HTERT RPE-1 (cell line): ENCODE measurements around the gene MRPL54.

ENCODE experiments used
- in situ Hi-C: fragments of 300-500 bp; cut with MboI; formaldehyde crosslinking; loops from 4 replicates; pipeline ENCODE4 v1.14.3; 2020; ENCODE audit warnings: low sequenced_read_pairs

The MRPL54 gene

DNA sequence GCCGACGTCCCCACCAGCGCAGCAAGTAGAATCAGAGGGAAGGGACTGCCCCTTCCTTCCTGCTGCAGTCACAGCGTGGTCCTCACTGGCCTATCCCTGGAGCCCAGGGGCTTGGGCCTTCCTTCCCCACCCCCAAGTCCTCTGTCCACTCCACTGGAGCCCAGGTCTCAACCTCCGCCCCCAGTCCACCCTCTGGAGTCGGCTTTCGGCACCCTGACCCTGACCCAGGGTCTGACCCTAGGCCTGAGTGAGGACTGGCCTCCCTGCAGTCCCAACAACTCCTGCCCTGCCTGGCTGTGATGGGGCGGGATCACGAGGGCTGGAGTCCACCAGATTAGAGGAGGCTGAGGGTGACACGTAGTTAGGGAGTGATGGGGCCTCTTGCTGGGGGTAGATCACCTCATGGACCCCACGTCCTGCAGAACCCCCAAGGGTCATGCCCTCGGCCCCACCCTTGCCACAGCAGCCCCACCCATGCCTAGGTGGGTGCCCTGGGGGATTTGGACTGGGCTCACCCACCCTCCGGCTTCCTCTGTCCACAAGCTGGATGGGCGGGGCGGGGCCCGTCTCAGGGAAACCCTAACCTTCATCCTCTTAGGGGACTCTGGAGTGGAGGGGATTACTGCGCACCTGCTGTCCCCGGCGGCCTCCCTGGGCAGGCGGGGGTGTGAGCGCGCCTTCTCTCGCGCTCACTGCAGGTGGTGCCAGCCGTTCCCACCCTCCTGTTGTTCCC is 5.7 kb downstream of the MRPL54 start:
- in situ Hi-C loops, result no loop called here

DNA sequence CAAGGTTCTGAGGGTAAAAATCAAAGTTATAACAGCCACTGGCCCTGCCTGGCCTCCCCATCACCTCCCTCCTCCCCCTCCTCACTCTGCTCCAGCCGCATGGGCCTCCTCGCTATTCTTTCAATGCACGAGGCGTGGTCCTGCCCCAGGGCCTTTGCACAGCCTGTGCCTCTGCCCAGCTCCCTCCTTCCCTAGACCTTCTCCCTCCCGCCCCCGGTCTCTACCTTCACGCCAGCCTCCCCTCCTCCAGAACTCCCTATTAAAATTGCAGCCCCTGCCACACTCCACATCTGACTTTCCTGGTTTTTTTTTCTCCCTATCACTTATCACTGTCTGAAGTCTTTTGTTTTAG is 6.2 kb downstream of the MRPL54 start:
- in situ Hi-C loops, result no loop called here

DNA sequence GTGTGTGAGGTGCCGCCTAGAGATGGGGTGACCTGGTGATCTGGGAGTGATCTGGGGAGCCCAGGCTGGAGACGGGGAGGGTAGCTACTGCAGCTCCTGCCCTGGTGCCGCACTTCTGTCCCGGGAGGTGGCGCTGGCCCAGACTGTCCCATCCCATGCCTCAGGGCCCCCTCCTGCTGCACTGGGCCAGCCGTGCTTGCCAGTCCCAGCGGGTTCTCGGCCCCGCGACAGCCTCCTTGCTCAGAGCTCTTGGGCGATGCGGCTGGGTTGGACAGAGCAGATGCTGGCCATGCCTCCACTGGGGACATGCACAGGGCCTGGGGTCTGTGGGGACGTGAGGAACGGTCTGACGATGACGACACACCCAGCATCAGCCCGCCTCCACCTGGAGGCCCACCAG is 7.0 kb downstream of the MRPL54 start:
- in situ Hi-C loops, result no loop called here

DNA sequence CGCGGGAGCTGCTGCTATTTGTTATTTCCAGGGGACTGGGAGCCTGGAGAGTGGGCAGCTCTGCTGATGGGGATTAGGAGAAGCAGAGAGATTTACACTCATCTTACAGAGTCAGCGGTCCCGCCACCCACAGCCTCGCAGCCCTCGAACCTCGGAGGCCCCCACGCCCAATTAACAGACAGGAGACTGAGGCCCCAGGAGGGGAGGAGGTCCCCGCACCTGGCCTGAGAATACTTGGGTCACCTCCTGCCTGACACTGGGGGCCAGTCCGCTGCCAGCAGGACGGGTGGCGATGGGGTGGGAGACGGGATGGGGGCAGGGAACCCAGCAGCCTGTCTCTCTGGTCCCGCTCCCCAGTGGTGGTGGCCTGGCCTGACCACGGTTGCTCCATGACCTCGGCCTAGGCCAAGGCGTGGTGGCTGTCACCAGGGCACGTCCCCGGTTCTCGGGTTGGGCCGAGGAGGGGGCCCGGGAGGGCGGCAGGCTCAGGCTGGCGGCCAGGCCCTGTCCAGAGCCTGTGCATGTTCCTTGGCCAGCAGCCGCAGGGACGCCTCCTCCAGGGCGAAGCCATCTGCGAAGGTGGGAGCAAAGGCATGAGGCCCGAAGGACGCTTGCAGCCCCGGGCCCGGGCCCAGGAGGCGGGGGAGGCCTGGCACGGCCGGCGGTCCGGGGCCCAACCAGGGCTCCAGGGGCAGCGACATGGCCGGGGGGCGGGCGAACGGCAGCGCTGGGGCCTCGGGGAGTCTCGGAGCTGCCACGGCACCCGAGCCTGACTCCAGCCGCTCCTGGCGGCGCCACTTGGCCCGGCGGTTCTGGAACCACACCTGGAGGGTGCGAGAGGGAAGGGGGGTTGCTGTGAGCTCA is 7.9 kb downstream of the MRPL54 start:
- in situ Hi-C loops, result no loop called here

DNA sequence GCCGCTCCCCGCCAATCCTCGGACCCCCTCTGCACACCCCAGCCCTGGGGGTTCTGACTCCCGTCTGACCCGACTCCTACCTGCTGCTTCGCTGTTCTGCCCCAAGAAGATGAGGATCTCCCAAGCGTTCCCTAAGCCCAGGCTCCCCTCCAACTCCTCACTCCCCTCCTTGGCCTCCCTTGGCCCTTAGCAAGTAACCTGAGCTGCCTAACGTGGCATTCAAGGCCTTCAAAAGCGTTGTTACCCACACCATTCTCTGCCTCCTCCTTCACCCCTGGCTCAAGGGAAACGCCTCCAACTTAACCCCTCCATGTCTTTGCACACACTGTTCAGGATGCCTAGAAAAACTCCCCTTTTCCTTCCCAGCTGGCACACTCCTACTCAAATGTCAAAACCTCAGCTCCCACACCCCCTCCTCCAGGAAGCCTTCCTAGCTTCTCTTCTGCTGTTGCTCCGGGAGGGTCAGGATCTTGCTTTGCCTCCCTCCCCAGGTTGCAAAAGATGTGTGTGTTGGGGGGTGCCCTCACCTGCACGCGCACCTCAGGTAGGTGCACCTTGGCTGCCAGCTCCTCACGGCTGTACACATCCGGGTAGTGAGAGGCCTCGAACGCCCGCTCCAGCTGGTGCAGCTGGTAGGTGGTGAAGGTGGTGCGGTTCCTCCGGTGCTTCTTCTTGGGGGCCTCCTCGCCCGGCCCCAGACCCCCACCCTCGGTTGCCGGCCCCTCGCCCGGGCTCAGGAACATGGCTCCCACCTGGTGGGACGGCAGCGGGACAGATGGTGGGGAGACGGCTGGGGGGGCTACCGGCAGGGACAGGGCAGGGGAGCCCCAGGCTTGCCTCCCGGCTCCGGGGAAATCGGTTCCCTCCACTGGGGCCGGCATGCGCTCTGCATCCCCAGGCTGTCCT is 8.8 kb downstream of the MRPL54 start:
- in situ Hi-C loops, result no loop called here

DNA sequence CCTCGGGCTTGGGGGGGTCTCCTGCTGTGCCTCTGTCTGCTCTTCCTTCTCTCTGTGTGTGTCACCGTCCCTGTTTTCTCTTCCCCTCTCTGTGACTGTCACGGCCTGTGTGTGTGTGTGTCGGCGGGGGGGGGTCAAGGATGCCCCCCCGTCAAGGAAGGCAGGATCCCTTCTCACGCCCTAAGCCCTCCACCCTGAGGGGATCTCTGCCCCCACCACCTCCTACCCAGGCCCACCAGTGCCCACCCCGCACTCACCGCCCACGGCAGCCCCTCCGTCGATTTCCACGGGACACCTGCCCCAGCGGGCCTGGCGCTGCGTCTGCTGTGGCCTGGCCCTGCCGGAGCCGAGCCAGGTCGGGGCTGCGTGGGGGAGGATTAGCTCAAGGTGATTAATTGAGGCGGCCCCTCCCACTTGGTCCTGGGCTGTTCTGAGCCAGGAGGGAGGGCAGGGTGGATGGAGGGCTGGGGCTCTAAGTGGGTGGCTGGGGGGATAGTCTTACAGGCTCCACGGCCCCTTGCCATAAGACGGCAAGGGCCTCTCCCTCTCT is 9.5 kb downstream of the MRPL54 start, which contains the start of gene RAX2:
RAX2 (minus strand) TSS at position 323 of the 550 bp plus-strand sequence. CDS start 486 bp downstream, outside the sequence.
- in situ Hi-C loops, result no loop called here

DNA sequence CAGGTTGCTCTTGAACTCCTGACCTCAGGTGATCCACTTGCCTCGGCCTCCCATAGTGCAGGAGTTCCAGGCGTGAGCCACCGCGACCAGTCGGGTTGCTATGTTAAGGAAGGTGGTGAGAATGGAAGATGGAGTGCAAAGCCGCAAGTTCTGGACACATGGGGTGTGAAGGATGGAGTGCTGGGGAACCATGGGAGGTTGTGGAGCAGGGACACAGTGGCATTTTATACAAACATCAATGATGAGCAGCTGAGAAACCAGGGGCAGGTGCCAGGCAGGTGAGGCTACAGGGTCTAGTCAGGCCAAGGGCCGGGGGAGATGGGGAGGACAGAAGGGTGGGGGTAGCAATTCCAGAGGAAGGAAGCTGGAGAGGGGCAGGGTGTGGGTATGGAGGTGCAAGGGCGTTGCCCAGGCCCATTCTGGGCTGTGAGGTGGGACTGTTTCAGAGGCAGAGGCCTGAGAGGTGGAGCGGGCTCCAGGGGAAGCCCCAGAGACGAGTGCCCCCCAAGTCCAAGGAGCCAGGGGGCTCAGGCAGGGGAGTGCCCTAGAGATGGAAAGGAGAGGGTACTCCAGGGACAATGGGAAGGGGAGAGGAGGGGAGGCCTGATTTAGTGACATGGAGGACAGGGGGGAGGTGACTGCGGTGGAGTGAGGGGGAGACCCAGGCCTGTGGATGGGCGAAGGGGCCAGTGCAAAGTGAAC is 11.5 kb downstream of the MRPL54 start:
- in situ Hi-C loops, result no loop called here

DNA sequence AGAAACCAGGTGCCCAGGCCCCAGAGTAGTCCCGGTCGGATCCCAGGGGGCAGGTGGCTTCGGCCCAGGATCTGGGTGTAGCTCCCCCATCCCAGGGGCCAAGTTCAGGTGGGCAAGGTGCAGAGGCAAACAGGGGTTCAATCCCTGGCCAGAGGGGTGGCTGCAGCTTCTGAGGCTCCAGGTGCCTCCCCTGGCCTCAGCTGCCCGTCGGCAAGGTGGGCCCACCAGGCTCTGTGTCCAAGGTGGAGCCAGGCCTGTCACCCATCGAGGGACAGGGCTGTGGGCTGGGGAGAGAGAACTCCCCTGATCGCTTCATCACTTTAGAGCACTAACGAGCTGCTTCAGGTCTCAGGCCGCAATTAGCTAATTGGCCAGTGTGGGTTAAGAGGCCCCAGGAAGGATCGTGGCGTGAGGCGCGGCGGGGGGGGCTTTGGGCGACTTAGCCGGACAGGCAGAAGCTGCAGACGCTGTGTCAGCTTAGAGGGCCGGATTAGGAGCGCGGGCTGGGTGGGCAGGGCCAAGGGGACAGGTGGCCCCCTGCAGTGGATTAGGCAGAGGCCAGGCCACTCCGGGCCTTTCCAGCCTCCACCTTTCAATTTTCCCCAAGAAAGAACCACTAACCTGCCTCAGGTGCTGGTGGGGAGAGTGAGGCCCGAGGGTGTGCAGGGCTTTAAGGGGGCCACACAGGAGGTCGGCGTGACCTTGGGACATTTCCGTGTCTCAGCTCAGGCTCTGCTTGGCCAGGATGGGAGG is 12.3 kb downstream of the MRPL54 start:
- in situ Hi-C loops, result no loop called here

DNA sequence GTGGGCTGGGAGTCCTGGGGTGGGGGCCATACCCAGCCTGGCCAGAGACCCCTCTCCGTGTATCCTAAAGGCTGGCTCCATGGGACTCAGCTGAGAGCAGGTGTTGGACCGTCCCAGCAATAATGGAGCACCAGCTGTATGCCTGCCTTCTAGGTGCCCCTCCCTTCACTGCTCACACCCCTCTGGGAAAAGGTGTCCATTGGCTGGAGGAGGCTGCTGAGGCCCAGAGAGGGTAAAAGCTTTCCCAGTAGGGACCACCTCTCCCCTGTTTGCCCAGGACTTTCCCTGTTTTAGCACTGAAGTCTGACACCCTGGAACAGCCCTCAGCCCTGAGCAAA is 12.9 kb downstream of the MRPL54 start:
- in situ Hi-C loops, result no loop called here

DNA sequence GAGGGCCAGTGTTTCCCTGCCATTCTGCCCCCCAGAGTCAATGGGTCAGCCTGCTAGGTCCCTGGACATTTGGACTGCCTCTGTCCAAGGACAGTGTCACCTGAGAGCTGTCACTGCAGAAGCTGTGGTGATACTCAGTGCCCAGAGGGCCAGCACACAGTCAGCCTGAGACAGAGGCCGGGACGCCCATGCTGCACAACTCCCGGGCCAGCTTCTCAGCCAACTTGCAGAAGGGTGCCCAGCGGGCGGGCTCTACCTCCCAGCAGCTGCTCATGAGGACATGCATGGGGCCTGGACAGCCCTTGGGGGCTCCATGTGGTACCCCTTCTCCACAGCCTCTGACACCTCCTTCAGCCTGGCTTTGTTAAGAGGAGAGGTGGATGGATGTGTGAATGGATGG is 13.3 kb downstream of the MRPL54 start:
- in situ Hi-C loops, result no loop called here

DNA sequence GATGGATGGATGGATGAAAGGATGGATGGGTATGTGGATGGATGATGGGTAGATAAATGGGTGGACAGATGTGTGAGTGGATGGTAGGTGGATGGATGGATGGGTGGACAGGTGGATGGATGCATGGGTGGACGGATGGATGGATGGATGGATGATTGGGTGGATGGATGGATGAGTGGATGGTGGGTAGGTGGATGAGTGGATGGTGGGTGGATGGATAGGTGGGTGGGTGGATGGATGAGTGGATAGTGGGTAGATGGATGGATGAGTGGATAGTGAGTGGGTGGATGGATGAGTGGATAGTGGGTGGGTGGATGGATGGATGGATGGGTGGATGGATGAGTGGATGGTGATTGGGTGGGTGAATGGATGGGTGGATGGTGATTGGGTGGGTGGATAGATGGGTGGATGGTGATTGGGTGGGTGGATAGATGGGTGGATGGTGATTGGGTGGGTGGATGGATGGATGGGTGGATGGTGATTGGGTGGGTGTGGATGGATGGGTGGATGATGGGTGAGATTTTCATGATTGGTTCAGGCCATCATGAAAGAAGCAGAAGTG is 14.1 kb downstream of the MRPL54 start:
- in situ Hi-C loops, result no loop called here

DNA sequence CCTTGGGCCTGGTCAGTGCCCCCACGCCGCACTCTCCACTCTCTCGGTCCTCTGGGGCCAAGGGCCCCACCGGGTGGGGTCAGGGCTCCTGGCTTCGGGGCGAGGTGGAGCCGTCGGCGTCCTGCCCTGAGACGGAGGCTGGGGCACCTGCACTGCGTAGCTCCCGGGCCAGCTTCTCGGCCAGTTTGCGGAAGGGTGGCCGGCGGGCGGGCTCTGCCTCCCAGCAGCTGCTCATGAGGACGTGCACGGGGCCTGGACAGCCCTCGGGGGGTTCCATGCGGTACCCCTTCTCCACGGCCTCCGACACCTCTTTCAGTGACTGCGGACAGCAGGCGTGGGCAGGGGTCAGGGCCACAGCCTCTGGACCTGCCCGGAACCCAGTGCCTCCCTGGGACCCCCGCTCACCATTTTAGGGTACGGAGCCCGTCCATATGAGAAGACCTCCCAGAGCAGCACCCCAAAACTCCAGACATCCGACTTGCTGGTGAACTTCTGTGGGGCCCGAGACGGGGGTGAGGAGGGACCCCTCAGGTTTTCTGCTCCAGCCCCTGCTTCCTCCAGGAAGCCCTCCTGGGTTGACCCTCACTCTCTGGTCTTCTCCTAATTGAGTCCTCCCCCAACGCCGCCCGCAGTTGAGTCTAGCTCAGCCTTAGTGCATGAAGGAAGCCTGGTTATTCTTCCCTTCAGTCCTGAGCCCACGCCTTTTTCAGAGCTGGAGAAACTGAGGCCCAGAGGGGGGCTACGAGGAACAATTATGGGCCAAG is 15.8 kb downstream of the MRPL54 start:
- in situ Hi-C loops, result no loop called here

DNA sequence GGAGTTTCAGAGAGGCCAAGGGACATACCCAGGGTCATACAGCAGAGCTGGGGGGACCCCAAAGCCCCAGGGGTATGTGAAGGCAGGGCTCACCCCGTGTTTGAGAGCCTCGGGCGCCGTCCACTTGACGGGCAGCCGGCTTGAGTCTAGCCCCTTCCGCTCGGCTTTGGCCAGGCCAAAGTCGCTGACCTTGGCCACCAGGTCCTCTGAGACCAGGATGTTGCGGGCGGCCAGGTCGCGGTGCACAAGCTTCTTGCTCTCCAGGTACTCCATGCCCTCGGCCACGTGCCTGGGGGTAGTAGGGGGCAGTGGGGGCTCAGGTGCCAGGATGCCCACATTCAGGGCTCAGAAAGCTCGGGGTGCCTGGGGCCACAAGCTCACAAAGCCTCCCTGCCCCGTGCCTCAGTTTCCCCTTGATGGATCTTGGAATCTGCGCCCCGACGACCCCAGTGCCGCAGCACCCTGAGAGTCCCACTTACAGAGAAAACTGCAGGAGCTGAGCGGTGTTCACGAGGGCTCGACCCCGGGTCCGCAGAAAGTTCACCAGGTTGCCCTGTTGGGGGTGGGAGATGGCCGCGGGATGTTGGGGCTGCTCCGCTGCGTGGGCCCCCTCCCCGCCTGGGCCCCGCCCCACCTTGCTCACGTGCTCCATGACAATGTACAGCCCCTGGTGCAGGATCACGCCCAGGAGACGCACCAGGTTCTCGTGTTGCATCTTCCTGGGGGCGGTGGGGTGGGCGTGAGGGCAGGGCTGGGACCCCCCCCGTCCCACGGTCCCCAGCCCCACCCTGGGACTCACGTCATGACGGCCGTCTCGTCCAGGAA is 16.6 kb downstream of the MRPL54 start:
- in situ Hi-C loops, result no loop called here

DNA sequence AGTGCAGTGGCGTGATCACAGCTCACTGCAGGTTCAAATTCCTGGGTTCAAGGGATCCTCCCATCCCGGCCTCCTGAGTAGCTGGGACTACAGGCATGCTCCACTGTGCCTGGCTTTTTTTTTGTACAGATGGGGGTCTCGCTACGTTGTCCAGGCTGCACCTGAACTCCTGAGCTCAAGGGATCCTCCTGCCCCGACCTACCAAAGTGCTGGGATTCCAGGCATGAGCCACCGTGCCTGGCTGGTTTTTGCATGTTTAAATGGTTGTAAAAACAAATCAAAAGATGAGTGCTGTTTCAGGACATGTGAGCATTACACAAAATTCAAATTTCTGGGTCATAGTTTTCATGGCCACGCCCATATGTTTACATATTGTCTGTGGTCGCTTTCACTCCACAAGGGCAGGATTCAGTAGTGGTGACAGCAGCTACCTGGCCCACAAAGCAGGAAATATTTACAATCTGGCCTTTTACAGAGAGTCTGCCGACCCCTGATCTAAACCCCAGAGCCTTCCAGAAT is 18.4 kb downstream of the MRPL54 start:
- in situ Hi-C loops, result no loop called here

DNA sequence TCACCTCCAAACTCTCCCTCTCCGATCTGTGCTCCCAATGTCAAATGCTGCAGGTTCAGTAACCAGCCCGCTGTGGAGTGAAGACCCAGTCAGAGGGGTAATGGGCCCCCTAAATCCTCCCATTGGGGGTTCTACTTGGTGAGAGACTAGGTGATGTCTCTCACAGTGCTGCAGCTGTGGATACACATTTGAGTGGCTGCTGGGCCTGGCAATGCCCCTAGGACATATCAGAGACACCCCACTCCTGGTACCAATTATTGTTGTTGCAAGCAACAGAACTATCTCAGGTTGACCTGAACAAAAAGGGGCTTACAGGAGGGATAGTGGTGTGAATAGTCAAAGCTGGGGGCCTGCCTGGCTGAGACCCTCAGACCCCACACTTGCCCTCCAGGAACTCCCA is 19.1 kb downstream of the MRPL54 start:
- in situ Hi-C loops, result no loop called here

DNA sequence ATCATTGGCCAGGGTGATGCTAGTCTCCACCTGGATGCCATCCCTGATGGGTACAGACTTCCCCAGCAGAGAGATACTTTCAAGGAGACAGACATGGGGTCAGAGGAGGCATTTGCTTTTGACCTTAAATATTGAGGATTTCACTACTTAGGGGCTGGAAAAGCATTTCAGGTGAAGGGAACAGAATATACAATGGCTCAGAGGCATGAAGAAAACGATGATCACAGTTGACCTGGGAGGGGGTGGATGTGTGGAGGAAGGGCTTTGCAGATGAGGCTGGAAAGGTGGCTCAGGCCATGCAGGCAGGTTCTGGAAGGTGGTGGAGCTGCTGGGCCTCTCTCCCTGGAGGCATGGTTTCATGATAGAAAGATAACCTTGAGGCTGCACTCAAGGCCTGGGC is 19.8 kb downstream of the MRPL54 start:
- in situ Hi-C loops, result no loop called here

DNA sequence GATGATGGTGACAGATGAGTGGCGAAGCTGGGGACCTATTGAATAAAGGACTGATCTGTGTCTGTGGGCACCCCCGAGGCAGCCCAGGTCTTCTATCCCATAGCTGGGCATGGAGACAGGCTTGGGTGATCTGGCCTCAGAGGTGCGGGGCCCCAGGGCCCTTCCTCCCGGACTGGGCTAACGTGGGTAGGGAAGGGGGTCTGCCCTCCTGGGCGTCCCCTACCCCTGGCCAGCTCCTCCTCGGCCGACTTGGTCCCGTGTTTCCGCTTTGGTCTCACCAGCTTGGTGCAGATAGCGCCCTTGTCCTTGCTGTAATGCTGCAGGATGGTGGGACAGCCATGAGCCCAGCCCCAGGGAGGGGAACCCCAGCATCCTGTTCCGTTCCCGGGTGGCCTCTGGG is 20.4 kb downstream of the MRPL54 start:
- in situ Hi-C loops, result no loop called here
